ES-I3 (cell line): ENCODE measurements around the gene ENTREP1.
"Not testable (repeated sequence)": the region's sequence is repeated elsewhere in the genome, so short reads cannot be mapped to it uniquely, and the experiment has no call there.

Source experiments
- H3K36me3 ChIP-seq: 2 replicates; pipeline ENCODE4 v1.6.1; 2013; ENCODE audit warnings: mild to moderate bottlenecking, low read length, control low read depth, moderate library complexity; ENCODE audit not compliant: insufficient read depth
- H3K4me1 ChIP-seq: 2 replicates; pipeline ENCODE4 v1.6.1; 2013; ENCODE audit warnings: mild to moderate bottlenecking, control low read depth, low read length; ENCODE audit not compliant: insufficient read depth
- H3K9ac ChIP-seq: 2 replicates; pipeline ENCODE4 v1.6.1; 2013; ENCODE audit warnings: low read depth, mild to moderate bottlenecking, low read length, moderate library complexity
- H3K9me3 ChIP-seq: 2 replicates; pipeline ENCODE4 v1.6.1; 2013; ENCODE audit warnings: mild to moderate bottlenecking, low read length, moderate library complexity; ENCODE audit not compliant: control insufficient read depth, insufficient read depth

Gene ENTREP1

DNA sequence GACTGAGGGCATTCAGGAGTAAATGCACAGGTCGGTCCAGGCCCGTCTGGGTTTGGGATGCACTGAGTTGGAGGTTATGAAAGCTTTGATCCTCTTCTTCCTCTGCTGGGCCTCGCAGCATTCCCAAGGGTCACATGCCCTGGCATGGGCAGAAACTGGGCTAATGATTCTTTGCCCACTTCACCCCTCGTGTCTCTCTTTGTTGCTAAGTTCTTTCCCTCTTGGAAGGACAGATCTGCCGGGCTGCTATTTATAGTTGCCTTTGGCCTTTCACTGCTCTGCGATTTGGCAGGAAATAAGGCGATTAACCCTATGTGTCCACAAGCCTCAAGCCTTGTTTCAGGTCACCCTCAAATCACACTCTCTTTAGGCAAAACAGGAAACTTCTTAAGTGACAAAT, 66.9 kb downstream of the ENTREP1 start:
- Histone ChIP-seq H3K36me3 (peaks cover 9% of the 10 kb centered on the region), H3K9ac (no peak overlapping the region), H3K9me3 (no peaks in the 10 kb centered on the region), H3K4me1 (no peaks in the 10 kb centered on the region; the same call in 1 of the 2 replicates)

DNA sequence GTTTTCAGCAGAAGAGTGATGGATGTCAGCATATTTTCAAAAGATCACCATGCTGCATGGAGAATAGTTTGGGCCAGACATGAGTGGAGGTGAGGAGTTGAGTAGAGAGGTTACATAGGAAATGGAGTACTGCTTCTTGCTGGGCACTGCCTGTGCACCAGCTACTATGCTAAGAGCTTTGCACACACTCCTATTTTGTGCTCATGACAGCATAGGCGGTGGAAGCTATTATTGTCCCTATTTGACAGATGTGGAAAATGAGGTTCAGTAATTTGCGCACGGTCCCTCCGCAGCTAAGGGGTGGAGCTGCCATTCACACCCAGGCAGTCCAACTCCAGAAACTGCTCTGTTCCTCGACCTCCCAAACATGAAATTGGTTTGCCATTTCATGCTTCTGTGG, 67.8 kb downstream of the ENTREP1 start:
- H3K4me1 ChIP-seq = no peaks in the 10 kb centered on the region; the same call in 1 of the 2 replicates
- H3K9me3 ChIP-seq = no peaks in the 10 kb centered on the region
- H3K9ac ChIP-seq = no peak overlapping the region
- peaks cover 5% of the 10 kb centered on the region for H3K36me3 ChIP-seq

DNA sequence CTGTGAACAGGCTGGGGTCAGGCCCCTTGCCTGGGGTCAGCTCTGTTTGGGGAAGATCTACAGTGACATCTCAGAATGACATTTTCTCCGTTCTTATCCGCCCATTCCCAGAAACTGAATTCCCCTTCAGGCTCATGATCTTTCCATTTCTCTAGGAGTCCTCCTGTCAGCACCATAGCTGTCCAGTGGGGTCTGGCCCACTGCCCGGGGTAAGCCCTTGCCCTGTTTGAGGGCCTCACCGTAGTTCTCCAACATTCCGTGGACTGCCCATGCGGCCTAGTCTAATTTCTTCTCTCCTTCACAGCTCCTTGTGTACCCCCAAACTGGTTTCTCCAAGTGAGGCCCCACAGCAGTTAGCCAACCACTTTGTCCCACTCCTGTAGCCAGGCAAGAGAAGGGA, 68.4 kb downstream of the ENTREP1 start:
- no peak overlapping the region for H3K9ac ChIP-seq
- peaks cover 5% of the 10 kb centered on the region for H3K36me3 ChIP-seq
- no peaks in the 10 kb centered on the region; the same call in 1 of the 2 replicates for H3K4me1 ChIP-seq
- no peaks in the 10 kb centered on the region for H3K9me3 ChIP-seq

DNA sequence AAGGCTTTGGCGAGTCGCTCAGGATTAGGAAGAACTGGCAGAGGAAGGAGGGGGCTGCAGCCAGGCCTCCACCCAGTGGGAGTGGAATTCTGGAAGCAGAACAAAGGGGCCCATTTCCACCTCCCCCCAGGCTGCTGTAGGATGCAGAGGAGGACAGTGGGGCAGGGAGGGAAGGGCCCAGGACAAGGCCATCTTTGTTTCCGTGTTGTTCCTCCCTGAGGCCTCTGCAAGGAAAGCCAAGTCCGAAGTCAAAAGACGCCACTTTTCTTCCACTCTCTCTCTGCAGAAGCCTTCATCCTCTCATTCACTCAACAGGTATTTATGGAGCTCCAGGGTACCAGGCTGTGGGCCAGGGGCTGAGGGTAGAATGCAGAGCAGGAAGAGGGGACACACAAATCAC, 70.7 kb downstream of the ENTREP1 start:
- Histone ChIP-seq H3K9ac (no peak overlapping the region), H3K9me3 (no peaks in the 10 kb centered on the region), H3K4me1 (no peaks in the 10 kb centered on the region; the same call in 1 of the 2 replicates), H3K36me3 (peaks cover 5% of the 10 kb centered on the region)

DNA sequence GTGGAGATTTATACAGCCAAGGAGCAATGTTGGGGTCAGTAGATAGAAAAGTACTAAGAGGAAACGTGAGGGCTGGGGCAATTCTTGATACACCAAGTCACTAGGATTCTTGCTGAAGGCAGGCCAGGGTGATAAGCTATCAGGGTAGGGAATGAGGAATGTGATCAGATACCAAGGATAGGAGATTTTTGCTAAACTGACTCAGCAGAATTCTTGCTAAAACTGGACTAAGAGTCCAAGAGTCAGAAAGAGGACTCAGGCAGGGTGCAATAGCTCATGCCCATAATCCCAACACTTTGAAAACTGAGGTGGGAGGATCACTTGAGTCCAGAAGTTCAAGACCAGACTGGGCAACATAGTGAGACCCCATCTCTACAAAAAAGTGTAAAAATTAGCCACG, 71.7 kb downstream of the ENTREP1 start:
- H3K9me3 ChIP-seq = peaks cover 3% of the 10 kb centered on the region; the same call in 1 of the 2 replicates
- H3K36me3 ChIP-seq = no peaks in the 10 kb centered on the region; the same call in 1 of the 2 replicates
- no peak overlapping the region for H3K9ac ChIP-seq
- no peaks in the 10 kb centered on the region; the same call in 1 of the 2 replicates for H3K4me1 ChIP-seq

DNA sequence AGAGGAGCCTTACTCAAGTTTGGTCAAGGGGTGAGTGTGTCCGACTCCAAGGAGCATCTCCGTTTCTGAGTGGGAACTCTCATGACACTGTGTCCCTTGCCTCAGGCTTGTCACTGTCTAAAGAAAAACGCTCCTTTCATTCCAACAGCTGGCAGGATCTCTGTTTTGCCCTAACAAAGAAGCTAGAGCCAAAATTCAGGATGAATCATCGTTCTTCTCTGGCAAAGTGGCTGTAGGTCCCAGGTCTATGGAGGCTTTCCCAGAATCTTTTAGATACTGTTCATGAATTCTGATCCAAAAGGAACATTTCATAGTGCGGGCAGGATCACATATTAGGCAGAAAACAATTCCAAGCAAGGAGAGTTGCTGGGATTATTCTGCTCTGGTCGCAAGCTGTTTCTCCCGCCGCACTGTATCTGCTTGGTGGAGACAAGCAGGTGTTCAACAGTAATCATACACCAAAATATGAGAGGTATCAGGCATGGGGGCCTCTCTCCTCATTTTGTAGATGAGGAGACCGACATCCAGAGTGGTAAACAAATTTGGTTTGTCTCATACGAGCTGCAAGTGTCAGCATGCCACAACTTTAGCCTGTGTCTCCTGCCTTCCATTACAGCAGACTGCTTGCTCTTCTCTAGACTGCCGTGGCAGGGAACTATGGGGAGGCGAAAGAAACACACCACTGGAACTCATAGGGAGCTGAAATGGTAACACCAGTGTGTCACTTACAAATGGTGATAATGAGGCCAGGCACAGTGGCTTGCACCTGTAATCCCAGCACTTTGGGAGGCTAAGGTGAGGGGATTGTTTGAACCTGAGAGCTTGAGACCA, 72.6 kb downstream of the ENTREP1 start:
- no peak overlapping the region for H3K9ac ChIP-seq
- peaks cover 3% of the 10 kb centered on the region; the same call in 1 of the 2 replicates for H3K9me3 ChIP-seq
- no peaks in the 10 kb centered on the region; the same call in 1 of the 2 replicates for H3K4me1 ChIP-seq
- H3K36me3 ChIP-seq = no peaks in the 10 kb centered on the region; the same call in 1 of the 2 replicates

DNA sequence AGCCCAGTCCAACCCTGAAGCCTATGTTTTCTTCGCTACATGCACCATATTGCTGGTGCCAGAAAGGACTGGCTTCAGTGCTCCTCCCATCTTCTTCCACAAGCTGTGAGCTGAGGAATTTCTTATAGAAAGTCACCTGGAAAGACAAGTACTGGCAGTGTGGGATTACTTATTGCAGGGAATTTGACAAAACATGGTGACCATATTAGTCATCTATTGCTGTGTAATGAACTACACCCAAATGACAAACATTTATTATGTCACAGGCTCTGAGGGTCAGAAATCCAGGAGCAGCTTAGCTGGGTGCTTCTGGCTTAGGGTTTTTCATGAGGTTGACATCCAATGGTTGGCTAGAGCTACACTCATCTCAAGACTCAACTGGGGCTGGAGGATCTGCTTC, 75.5 kb downstream of the ENTREP1 start:
- Histone ChIP-seq H3K9me3 (peaks cover 3% of the 10 kb centered on the region; the same call in 1 of the 2 replicates), H3K9ac (no peak overlapping the region), H3K36me3 (no peaks in the 10 kb centered on the region), H3K4me1 (no peaks in the 10 kb centered on the region; the same call in 1 of the 2 replicates)

DNA sequence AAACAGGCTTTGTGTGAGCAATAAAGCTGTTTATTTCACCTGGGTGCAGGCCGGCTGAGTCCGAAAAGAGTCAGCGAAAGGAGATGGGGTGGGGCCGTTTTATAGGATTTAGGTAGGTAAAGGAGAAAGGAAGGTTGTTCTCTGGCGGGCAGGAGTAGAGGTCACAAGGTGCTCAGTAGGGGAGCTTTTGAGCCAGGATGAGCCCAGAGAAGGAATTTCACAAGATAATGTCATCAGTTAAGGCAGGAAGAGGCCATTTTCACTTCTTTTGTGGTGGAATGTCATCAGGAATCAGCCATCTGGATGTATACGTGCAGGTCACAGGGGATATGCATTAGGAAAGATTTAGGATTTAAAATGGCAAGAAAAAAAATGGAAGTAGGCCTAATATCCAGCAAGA, 84.9 kb downstream of the ENTREP1 start:
- not testable (repeated sequence) for H3K36me3 ChIP-seq

DNA sequence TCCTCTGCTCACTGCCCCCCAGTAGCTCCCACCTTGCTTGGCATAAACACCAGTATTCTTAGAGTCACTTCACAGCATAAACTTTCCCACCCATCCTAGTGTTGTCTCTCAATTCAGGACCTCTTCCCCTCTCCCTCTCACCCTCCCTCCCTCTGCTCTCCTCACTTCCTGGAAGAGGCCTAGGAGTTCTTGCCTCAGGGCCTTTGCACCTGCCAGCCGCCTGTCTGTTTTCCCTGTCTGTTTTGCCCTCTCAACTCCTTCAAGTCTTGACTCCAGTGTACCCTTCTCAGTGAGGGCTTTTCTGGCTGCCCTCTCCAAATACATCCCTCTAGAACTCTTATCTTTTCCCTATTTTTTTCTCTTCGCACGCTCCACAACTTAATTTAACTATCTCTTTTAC, 86.2 kb downstream of the ENTREP1 start:
- peaks cover 9% of the 10 kb centered on the region; the same call in 1 of the 2 replicates for H3K4me1 ChIP-seq

More for the DNA sequence above, 84.9 kb downstream of the ENTREP1 start:
- not testable (repeated sequence) for H3K4me1 ChIP-seq, H3K9ac ChIP-seq, H3K9me3 ChIP-seq

DNA sequence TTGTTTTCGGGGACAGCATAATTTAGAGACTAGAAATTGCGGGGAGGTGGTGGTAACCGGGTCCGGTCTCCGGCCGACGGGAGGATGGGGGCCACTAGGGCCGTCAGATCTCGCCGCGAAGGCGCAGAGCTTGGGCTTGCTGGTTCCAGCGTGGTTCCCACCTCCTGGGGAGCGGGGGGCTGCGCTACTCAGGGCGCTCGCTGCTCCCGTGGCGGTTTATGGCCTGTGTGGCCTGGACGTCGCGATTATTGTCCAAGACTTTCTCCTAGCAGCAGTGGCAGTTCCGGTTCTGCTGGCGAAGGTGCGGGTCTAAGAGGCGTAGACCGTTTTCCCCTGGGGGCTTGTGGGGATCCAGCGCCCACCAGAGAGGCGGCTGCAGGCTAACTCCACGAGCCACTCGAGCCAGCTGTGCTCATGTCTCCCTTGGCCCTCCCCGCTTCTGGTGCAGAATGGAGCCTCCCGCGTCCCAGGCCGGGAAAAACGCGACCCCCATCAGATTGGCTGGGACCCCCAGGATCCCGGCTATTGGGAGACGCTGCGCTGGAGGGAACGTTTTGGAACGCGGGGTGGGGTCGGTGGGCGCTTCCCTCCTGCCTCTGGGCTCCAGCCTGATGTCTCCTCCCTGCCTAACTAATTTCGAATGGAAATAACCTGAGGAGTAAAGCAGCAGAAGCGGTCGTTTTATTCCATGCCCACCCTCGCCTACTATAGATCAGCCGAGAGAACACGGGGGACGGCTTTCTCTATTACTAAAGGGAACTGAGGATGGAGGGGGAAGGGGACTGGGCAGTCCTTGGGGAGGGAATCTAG, 87.1 kb downstream of the ENTREP1 start:
- Histone ChIP-seq H3K9me3 (peaks cover 5% of the 10 kb centered on the region; the same call in 1 of the 2 replicates), H3K36me3 (no peaks in the 10 kb centered on the region), H3K9ac (no peak overlapping the region), H3K4me1 (peaks cover 9% of the 10 kb centered on the region; the same call in 1 of the 2 replicates)

More for the DNA sequence above, 86.2 kb downstream of the ENTREP1 start:
- Histone ChIP-seq H3K9ac (no peak overlapping the region), H3K9me3 (peaks cover 5% of the 10 kb centered on the region; the same call in 1 of the 2 replicates), H3K36me3 (no peaks in the 10 kb centered on the region)

DNA sequence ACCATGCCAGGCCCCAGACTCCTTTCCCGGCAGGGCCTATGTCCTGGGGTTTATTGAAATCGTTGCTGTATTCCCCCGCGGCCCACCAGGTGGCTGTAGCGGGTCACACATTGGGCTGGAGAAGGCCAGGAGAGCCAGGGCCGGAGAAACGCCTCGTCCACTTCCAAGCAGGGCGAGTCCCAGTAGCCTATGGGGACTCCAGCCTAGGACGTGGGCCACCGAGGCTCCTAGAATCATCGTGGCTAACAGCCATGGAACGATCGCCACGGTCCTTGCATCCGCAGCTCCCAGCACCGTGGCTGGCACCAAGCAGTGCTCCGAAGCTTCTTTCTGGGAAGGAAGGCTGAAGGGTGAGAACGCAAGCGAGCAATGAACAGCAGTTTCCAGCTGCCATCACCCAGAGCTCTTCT, 87.7 kb downstream of the ENTREP1 start:
- Histone ChIP-seq H3K4me1 (peaks cover 9% of the 10 kb centered on the region; the same call in 1 of the 2 replicates), H3K9ac (peak overlapping the region; percentile 34; the same call in 1 of the 2 replicates), H3K36me3 (no peaks in the 10 kb centered on the region), H3K9me3 (peaks cover 5% of the 10 kb centered on the region; the same call in 1 of the 2 replicates)

DNA sequence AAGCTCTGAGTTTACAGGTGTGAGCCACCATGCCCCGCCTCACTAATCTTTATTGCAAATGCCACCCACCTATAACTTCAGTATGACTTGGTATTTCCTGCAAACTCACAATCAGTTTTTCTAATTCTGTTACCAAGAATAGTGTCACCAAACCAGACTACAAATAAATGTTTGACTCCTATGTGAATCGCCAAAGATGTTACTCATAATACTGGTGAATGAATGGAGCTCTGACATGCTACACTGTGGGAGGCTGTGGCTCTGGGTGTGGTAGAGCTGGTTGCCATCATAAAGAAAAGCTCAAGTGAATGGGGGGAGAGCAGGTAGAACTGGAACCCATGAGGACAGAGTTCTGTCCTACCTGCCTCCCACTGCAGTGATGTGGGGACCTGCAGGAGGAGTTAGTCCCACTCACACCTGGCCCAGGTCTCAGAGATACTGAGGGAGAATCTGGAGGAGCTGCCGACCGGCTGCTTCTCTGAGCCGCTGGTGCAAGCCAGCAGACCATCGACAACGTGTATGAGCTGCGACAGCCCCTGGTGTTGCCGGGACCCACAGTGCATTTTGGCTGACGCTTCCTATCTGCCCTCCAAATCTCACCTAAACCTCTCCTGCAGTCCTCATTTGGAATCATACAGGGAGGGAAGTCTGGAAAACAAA, 95.7 kb downstream of the ENTREP1 start:
- H3K9ac ChIP-seq = no peak overlapping the region
- no peaks in the 10 kb centered on the region for H3K36me3 ChIP-seq
- no peaks in the 10 kb centered on the region for H3K4me1 ChIP-seq
- H3K9me3 ChIP-seq = no peaks in the 10 kb centered on the region

DNA sequence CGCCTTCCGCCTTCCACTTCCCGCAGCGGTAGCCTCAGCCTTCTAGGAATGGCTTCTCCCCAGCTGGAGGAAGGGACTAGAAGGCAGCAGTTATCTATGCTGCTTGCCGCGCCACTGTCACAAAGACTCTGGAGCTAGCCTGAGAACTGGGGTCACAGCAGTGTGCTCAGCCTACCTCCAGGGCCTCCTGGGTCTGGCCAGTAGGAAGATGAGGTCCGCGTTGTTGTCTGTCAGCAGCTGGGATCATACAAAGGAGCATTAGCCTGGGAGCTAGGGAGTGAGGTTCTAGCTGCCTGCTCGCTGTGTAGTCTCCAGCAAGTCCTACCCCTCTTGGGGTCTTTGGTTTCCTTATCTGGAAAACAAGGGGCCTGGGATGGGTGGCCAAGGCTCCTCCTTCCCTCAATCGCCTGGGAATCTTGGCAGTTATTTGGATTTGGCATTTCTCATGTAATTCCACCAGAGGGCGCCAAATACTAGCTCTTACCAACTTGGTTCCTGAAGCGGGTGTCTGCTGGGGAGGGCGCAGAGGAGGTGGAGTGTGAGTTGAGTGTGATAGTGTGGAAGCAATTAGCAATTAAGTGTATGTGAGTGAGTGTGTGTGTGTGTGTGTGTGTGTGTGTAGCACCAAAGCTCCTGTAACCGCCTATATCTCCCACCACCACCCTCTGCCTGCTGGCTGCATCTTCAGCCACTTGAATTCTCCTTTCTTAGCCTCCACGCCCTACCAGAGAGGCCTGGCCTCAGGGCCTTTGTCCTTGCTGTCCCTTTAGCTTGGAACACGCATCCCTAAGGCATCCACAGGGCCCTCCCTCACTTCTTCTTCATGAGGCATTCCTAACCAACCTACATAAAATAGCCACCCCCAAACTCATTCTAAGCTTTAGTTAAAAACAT, 97.1 kb downstream of the ENTREP1 start:
- Histone ChIP-seq H3K9ac (no peak overlapping the region), H3K4me1 (no peaks in the 10 kb centered on the region), H3K9me3 (peaks cover 3% of the 10 kb centered on the region; the same call in 1 of the 2 replicates), H3K36me3 (no peaks in the 10 kb centered on the region)
